MCF 10A (cell line): Measurements from ENCODE around the gene PACC1. TPM values are rescaled to one million over a fixed set of nuclear protein-coding genes. Genes with fewer than 3 reads are reported as not detected.

Experiments used
- BruUV-seq: library from RNA; stranded (reverse); fragments of 400-500 nt; replicated peaks from 2 replicates; lab custom pipeline; 2021; lab: Mats Ljungman, UMichigan
- CTCF ChIA-PET: fragments of 300-600 bp; sonication (Branson Sonifier 250); formaldehyde crosslinking; extraction: SDS; loops from one replicate; lab custom pipeline; 2021; ENCODE audit warnings: antibody characterized with exemption, inconsistent platforms; lab: Yijun Ruan, JAX
- POLR2A ChIA-PET: fragments of 300-600, 350-650 bp; sonication (Branson Sonifier 250); formaldehyde crosslinking; extraction: SDS; loops from one replicate; lab custom pipeline; 2020; ENCODE audit warnings: antibody characterized with exemption, inconsistent platforms; lab: Yijun Ruan, JAX
- DNase-seq: peaks from one replicate; pipeline ENCODE4 v3.0.0-alpha.2; 2018; ENCODE audit not compliant: unreplicated experiment
- H3K27ac Mint-ChIP-seq: one replicate; pipeline ENCODE4 v1.8.0; 2022; ENCODE audit warnings: mild to moderate bottlenecking, low read depth, mixed read lengths; ENCODE audit not compliant: unreplicated experiment
- H3K27me3 Mint-ChIP-seq: one replicate; pipeline ENCODE4 v1.8.0; 2022; ENCODE audit warnings: mixed read lengths; ENCODE audit not compliant: insufficient read depth, unreplicated experiment
- H3K36me3 Mint-ChIP-seq: one replicate; pipeline ENCODE4 v1.8.0; 2022; ENCODE audit warnings: mild to moderate bottlenecking, moderate library complexity, mixed read lengths; ENCODE audit not compliant: insufficient read depth, unreplicated experiment
- H3K4me1 Mint-ChIP-seq: one replicate; pipeline ENCODE4 v1.8.0; 2022; ENCODE audit warnings: mixed read lengths; ENCODE audit not compliant: insufficient read depth, unreplicated experiment
- H3K4me3 Mint-ChIP-seq: one replicate; pipeline ENCODE4 v1.8.0; 2022; ENCODE audit warnings: mild to moderate bottlenecking, moderate library complexity, mixed read lengths; ENCODE audit not compliant: unreplicated experiment
- H3K9me3 Mint-ChIP-seq: one replicate; pipeline ENCODE4 v1.8.0; 2022; ENCODE audit warnings: mixed read lengths; ENCODE audit not compliant: unreplicated experiment
- intact Hi-C: fragments of 100-400 bp; cut with micrococcal nuclease; formaldehyde crosslinking; loops from 2 replicates; pipeline ENCODE4 v1.14.1; 2022
- total RNA-seq: library from RNA; stranded (reverse); gene quantifications from 2 replicates; pipeline ENCODE4 v1.2.3, GENCODE V29; 2022
- TF ChIP-seq, protein P1 (sequence below): fragments of 200-600 bp; IDR thresholded peaks from one replicate; pipeline ENCODE4 v1.8.0; 2022; ENCODE audit warnings: antibody characterized with exemption, mild to moderate bottlenecking; ENCODE audit not compliant: unreplicated experiment

The PACC1 gene
- total RNA-seq, 1 experiment from 2014 or later: 23.3 TPM

DNA sequence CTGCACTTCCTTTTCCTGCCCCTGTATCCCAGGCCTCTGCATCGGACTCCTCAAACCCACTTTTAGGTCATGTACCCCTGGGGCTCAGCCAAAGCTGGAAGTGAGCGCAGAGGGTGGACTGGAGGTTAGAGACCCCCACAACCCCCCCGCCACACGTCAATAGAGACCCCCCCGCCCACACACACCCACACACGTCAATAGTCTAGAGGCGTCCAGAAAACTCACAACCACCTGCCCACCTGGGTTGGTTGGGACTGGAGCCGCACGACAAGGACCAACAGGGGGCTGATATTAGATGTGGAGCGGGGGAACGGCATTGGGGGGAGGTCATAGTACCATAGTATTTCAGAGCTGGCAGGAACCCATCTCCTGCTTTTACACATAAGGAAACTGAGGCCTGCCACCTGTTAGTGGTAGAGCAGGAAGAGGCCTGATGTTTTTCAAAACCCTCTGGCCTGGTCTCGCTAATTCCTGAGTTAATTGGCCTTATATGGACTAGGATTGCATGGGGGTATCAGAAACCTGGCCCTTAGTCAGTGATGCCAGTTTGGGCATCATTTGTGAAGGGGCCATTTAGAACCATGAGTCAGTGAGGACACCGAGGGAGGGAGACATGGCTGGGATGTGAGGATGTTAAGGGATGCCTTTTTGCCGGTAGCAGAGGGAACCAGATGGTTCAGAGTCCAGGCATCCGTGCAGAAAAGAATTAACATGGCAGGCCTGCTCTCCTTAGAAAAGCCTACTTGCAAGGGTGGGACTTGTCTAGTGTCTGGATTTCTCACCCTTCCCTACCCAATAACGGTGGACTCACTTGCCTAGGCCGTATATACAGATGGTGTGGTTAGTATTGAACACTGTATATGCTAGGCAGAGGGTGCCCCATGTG lies 19.1 kb upstream of the PACC1 start:
- no peak for DNase-seq
- H3K27me3 Mint-ChIP-seq: no peaks in the 10 kb centered on the region
- CTCF ChIA-PET: interaction anchor here (0.6 to 2.6 kb wide), 6 partner anchors 7 to 753 kb away, joined by 3 to 20 read pairs (median 3); no protein-coding TSS in a partner anchor
- H3K9me3 Mint-ChIP-seq: no peaks in the 10 kb centered on the region
- H3K27ac Mint-ChIP-seq: peak overlapping the region; percentile 71
- TF ChIP-seq, protein P1, sequence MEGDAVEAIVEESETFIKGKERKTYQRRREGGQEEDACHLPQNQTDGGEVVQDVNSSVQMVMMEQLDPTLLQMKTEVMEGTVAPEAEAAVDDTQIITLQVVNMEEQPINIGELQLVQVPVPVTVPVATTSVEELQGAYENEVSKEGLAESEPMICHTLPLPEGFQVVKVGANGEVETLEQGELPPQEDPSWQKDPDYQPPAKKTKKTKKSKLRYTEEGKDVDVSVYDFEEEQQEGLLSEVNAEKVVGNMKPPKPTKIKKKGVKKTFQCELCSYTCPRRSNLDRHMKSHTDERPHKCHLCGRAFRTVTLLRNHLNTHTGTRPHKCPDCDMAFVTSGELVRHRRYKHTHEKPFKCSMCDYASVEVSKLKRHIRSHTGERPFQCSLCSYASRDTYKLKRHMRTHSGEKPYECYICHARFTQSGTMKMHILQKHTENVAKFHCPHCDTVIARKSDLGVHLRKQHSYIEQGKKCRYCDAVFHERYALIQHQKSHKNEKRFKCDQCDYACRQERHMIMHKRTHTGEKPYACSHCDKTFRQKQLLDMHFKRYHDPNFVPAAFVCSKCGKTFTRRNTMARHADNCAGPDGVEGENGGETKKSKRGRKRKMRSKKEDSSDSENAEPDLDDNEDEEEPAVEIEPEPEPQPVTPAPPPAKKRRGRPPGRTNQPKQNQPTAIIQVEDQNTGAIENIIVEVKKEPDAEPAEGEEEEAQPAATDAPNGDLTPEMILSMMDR: no peak
- peak overlapping the region; percentile 78 for H3K4me3 Mint-ChIP-seq
- peaks cover 11% of the 10 kb centered on the region for H3K36me3 Mint-ChIP-seq
- POLR2A ChIA-PET: interaction anchor here (0.7 to 2.5 kb wide), 12 partner anchors 20 to 398 kb away, joined by 3 to 15 read pairs (median 5); partner anchors contain the start of genes ATF3, DTL, INTS7 and NSL1
- H3K4me1 Mint-ChIP-seq: peaks cover 40% of the 10 kb centered on the region
- intact Hi-C loops: no loop called here
- BruUV-seq: no TSS peak

DNA sequence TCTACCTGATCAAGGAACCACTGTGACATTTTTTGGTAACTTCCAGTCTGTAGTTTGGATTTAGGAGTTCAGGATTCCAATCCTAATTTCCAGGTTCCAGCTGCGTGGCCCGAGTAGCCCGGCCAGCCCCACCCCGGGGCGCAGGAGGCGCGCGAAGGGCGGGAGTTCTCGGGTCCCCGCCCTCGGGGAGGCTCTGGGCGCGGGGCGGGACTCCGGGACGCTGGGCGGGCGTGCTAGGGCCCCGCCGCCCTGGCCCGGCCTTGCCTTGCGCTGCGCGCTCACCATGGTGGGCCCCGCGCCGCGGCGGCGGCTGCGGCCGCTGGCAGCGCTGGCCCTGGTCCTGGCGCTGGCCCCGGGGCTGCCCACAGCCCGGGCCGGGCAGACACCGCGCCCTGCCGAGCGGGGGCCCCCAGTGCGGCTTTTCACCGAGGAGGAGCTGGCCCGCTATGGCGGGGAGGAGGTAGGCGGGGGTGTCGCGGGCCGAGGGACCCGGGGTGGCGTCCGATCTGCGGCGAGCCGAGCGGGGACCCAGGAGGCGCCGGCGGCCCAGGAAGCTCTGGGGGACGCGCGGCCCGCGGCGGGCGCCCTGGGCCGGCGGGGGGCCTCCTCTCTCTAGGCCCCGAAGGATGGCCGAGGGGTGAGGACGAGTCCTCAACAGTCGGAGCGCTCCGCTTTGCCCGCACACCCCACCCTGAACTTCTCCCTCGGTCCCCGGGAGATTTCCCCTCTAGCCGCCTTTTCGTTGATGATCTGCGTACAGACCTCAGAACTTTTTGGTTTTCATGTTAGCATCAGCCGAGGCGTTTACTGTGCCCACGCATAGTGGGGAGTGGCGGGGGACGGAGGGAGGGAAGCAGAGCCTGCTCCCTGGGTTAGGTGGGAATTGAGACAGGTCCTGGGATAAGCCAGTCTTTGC lies 18.2 kb upstream of the PACC1 start, which contains the start of gene NENF:
Gene NENF (plus strand): TSS at position 260 of the 916 bp plus-strand sequence. CDS start 24 bp downstream, at position 284.
- TF ChIP-seq, protein P1: no peak
- ChIA-PET POLR2A (interaction anchor here (0.7 to 2.5 kb wide), 25 partner anchors 9 to 449 kb away, joined by 3 to 15 read pairs (median 4); partner anchors contain the start of genes ATF3, DTL, INTS7 and NSL1), CTCF (interaction anchor here (0.6 to 2.6 kb wide), 9 partner anchors 8 to 752 kb away, joined by 3 to 20 read pairs (median 3); no protein-coding TSS in a partner anchor)
- H3K9me3 Mint-ChIP-seq: no peaks in the 10 kb centered on the region
- H3K4me3 Mint-ChIP-seq: peak within 1 kb of the TSS; percentile 78
- peak within 1 kb of the TSS; percentile 81 for H3K27ac Mint-ChIP-seq
- no peaks in the 10 kb centered on the region for H3K27me3 Mint-ChIP-seq
- DNase-seq: peak; percentile 96
- H3K4me1 Mint-ChIP-seq: peaks cover 43% of the 10 kb centered on the region
- no TSS peak for BruUV-seq
- intact Hi-C loops: no loop called here
- peaks cover 6% of the 10 kb centered on the region for H3K36me3 Mint-ChIP-seq

DNA sequence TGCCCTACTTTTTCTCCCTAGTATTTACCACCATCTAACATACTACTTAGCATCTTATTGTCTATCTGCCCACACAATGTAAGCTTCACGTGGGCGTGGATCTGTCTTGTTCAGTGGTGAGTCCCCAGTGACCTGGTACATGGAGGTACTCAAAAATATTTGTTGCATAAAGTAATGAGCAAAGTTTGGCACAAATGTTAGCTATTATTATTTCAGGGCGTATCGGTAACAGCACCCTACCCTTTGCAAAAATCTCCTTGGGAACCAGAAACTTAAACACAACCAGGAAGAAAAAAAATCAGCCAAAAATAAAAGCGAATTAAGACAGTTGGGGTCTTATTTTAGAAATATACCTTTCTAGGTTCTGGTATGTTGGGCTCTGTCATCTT lies 17.6 kb upstream of the PACC1 start:
- peak overlapping the region; percentile 78 for H3K4me3 Mint-ChIP-seq
- H3K9me3 Mint-ChIP-seq: no peaks in the 10 kb centered on the region
- TF ChIP-seq, protein P1: no peak
- ChIA-PET CTCF (interaction anchor here (0.7 to 2.6 kb wide), 9 partner anchors 9 to 439 kb away, joined by 3 to 20 read pairs (median 3); no protein-coding TSS in a partner anchor), POLR2A (interaction anchor here (0.5 to 2.5 kb wide), 25 partner anchors 8 to 449 kb away, joined by 3 to 15 read pairs (median 4); partner anchors contain the start of genes ATF3, DTL, INTS7 and NSL1)
- H3K27me3 Mint-ChIP-seq: no peaks in the 10 kb centered on the region
- peaks cover 6% of the 10 kb centered on the region for H3K36me3 Mint-ChIP-seq
- BruUV-seq: TSS peak; percentile 98
- intact Hi-C loops: no loop called here
- DNase-seq: no peak
- peak overlapping the region; percentile 81 for H3K27ac Mint-ChIP-seq
- peaks cover 38% of the 10 kb centered on the region for H3K4me1 Mint-ChIP-seq
